UCSD-AML1 (cell line): ENCODE data around the gene CCL4.
"Not testable (repeated sequence)": the region's sequence is repeated elsewhere in the genome, so short reads cannot be mapped to it uniquely, and the experiment has no call there.

Experiments
- DNase-seq: peaks from one replicate; lab custom pipeline; 2025; ENCODE audit not compliant: unreplicated experiment; lab: John Stamatoyannopoulos, UW

The CCL4 gene

GRCh38 chr17:36087897-36088572, 15.6 kb upstream of the CCL4 start:
- not testable (repeated sequence) for DNase-seq

DNA sequence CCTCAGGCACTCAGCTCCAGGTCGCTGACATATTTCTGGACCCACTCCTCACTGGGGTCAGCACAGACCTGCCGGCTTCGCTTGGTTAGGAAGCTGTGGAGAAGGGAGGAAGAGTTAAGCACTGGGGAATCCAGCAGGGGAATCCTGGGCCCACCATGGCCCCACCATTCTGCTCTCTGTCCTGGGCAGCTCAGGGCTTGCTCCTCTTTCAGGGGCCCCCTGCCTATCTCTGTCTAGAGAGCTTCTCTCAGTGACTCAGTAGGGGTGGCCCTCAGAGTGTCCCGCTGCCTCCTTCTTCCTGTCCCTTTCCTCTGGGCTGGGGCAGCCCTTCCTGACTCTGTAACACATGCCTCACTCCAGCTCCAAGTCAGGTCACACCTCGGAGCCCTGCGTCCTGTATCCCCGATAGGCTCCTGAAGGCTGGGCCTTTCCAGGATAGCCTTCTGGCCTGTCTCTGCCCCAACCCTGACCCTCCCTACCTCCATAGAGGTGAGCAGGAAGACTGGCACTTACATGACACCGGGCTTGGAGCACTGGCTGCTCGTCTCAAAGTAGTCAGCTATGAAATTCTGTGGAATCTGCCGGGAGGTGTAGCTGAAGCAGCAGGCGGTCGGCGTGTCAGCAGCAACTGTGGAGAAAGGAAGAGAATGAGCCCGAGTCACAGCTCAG, 14.8 kb upstream of the CCL4 start:
- no peak for DNase-seq

GRCh38 chr17:36089339-36089865, 14.2 kb upstream of the CCL4 start:
- DNase-seq: no peak

- no peak for DNase-seq
Observed at GRCh38 chr17:36089888-36090836, 13.5 kb upstream of the CCL4 start, which contains the start of gene CCL3. TSS of gene CCL3 (minus strand) at chr17:36090143. CDS start at chr17:36090058, 85 bp downstream.

DNA sequence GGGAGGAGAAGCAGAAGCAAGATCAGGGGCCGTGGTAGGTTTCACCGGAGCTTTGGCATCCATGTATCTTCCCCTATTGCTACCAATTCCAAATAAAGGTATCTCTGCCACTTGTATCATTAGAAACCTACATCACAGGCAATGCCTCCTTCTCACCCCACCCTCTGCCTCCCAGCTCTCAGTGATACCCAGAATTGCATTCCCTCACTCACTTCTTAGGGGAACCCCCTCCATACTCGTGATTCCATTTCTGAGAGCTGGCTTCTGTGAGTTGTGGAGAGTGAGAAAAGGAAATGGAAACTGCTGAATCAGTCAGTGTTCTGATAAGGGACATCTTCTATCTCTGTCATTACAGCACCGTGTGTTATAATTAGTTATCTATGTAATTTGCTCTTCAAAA, 11.4 kb upstream of the CCL4 start:
- DNase-seq: no peak

- not testable (repeated sequence) for DNase-seq
Observed at GRCh38 chr17:36092715-36093114, 10.9 kb upstream of the CCL4 start.

- DNase-seq: no peak
Observed at GRCh38 chr17:36094232-36094631, 9.4 kb upstream of the CCL4 start.

DNA sequence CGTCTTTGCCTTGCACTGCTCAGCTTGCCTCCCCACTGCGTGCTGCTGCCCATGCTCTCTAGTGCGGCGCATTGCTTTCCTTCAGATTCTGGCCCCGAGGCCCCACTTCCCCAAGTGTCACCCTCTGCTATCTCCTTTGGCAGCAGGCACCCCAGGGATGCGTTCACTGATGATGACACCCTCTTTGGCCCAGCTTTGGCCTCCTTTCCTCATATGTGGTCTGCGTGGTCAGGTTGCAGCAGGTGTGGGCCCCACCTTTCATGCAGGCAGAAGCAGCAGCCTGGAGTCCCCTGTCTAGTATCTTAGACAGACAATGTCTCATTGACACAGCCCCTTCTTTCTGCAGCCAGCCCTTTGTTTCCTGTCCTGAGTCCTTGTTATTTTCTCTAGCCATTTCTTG, 8.9 kb upstream of the CCL4 start:
- DNase-seq: no peak

DNA sequence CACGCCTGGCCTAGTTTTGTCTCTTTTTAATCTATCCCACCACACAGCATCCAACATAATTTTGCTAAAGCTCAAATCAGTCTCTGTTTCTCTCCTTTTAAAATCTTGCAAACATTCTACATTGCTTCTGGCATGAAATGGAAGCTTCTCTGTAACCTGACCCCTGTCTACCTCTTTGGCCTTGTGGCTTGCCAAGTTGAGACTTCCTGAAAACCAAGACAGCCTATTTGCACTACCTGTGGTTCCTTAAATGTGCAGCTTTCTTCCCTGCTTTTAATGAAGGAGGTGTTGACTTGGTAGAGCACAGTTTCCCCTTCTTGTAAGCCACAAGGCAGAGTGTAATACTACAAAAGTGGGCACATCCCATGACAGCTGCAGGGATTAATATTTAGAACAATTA, 7.6 kb upstream of the CCL4 start:
- DNase-seq: no peak

DNA sequence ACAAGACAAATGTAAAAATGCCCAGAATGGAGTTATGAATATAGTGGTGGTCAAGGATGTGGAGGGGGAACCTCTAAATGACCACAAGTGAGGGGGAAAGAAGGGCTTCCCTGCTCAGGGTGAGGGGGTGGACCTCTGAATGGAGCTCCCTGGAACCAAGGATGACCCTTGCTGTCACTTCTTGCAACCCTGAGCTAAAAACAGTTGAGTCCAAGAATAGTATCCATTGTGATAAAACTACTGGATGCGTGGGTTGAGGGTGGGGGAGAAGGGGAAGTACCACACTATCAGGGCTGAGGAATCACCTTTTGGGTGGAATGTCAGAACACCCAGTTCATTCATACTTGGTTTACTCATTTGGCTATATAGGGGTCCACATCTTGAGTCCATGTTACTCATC, 4.6 kb upstream of the CCL4 start:
- not testable (repeated sequence) for DNase-seq

DNA sequence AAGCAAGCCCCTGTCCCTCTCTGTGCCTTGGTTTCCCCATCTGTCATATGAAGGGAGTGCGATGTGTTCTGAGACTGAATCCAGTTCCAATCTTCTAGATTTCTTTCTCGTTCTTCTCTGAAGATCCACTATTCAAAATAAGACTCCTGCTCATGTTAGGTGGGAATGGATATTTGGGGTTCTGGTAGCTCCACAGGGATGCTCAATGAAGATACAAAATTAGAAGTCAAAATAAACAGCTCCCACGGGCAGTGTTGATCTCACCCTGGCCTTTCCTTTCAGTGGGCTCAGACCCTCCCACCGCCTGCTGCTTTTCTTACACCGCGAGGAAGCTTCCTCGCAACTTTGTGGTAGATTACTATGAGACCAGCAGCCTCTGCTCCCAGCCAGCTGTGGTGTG, 619 bp downstream of the CCL4 start:
- not testable (repeated sequence) for DNase-seq

DNA sequence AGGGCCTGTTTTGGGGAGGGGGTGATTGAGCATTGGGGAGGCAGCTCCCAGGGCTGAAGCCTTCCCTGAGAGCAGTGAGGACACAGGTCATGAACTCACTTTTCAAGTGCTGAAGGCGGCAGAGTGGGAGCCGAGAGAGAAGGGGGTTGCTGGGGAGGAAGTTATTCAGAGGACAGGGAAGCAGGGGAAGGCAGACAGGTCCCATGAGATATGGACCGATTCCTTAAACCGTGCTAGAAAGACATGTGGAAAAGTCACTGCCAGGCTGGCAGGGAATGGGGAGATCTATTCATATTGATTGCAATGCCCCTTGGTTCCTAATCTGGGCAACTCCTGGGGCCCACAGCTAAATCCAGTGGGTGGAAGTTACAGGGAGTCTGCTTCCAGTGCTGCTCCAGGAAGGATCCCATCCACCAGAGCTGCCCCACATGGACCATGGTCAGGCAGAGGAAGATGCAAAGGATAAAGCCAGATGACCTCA, 1.1 kb downstream of the CCL4 start:
- DNase-seq: no peak

DNA sequence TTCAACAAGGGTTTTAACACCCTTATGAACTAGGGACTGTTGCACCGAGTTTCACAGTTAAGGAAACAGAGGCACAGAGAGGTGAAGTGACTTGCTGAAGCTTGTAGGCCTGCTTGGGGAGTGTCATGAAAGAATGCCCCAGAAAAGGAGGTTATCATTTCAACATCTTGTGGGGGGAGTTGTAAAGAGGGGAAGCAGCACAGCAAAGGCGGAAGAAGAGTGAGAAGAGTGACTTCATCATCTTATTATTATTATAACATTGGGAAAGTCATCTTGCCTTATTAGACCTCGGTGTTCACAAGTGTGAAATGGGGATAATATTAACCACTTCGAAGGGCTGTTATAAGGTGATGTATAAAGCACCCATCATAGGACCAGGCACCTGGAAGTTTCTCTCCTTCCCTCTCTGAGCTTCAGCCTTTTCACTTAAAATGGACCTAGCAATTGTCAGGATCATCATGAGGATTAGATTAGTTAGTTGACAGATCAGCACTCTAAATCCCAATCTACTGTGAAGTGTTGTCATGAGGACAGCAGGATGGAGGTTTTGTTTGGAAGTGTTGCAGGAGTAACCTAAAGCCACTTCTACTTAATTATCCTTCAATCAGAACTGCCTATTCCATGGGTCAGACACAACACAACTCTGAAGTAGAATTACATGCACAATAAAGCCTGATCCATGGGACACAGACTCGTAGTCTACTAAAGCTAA, 2.3 kb downstream of the CCL4 start:
- DNase-seq: no peak

- DNase-seq: no peak
Observed at GRCh38 chr17:36106493-36106835, 2.8 kb downstream of the CCL4 start.

GRCh38 chr17:36107660-36108059, 4.0 kb downstream of the CCL4 start:
- DNase-seq: no peak

- not testable (repeated sequence) for DNase-seq
Observed at GRCh38 chr17:36108265-36108664, 4.6 kb downstream of the CCL4 start.

DNA sequence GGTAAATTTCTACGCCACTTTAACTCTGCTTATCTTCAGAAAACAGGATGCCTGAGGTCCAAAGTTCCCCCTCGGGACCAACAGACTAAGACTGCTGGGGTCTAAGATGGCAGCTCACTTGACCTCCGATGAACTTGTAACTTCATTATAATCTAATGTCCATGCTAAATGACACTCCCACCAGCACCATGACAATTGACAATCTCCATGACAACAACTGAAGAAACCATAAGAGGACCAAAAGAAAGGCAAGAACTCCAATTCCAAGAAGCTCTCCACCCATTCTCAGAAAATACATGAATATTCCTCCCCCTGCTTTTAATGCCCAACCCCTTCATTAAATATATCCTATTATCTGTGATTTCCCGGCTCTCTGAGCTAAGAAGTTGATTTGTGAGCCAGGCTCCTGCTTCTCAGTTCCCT, 7.5 kb downstream of the CCL4 start:
- no peak for DNase-seq

- DNase-seq: no peak
Observed at GRCh38 chr17:36112572-36112971, 8.9 kb downstream of the CCL4 start.

GRCh38 chr17:36113131-36113530, 9.5 kb downstream of the CCL4 start:
- not testable (repeated sequence) for DNase-seq

DNA sequence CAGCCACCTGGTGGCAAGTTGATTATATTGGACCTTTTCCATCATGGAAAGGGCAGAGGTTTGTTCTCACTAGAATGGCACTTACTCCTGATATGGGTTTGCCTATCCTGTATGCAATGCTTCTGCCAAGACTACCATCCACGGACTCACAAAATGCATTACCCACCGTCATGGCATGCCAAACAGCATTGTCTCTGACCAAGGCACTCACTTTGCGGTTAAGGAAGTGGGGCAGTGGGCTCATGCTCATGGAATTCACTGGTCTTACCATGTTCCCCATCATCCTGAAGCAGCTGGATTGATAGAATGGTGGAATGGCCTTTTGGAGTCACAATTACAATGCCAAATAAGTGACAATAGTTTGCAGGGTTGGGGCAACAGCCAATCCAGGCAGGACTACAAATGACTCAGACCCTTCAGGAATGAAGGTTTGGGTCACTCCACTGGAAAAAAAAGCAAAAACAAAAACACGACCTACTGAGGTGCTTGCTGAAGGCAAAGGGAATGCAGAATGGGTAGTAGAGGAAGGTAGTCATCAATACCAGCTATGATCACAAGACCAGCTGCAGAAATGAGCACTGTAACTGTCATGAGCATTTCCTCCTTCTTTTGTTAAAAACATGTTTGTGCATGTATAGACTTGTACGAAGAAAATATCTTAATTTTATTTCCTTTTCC, 11.5 kb downstream of the CCL4 start:
- not testable (repeated sequence) for DNase-seq
